GM23338 (cell line): ENCODE data around the gene RBL2. TPM values are rescaled to one million over a fixed set of nuclear protein-coding genes. Genes with fewer than 3 reads are reported as not detected.

ENCODE experiments used
- ATAC-seq: fragments of 200-7000 bp; cut with Tn5 transposase; 3 replicates; pipeline ENCODE4 v1.9.1; 2020
- DNase-seq: peaks from one replicate; pipeline ENCODE4 v3.0.0-alpha.2; 2015; ENCODE audit warnings: low spot score
- H2AFZ ChIP-seq: fragments of 200-600 bp; sonication (generic); 2 replicates; pipeline ENCODE4 v1.8.0; 2016; ENCODE audit warnings: antibody characterized with exemption, mild to moderate bottlenecking, moderate library complexity
- H3F3A ChIP-seq: fragments of 200-600 bp; sonication (generic); replicated peaks from 2 replicates; pipeline ENCODE4 v1.8.0; 2017; ENCODE audit warnings: antibody characterized with exemption, mixed run types, low read depth
- H3K27ac ChIP-seq: fragments of 200-600 bp; sonication (generic); 2 replicates; pipeline ENCODE4 v1.6.1; 2016; ENCODE audit warnings: low read depth
- H3K27me3 ChIP-seq: fragments of 200-600 bp; sonication (generic); 2 replicates; pipeline ENCODE4 v1.8.0; 2016; ENCODE audit warnings: mild to moderate bottlenecking, mixed run types, moderate library complexity; ENCODE audit not compliant: insufficient read depth
- H3K36me3 ChIP-seq: fragments of 200-600 bp; sonication (generic); 2 replicates; pipeline ENCODE4 v1.8.0; 2016; ENCODE audit warnings: mild to moderate bottlenecking; ENCODE audit not compliant: insufficient read depth
- H3K4me1 ChIP-seq: fragments of 200-600 bp; sonication (generic); 2 replicates; pipeline ENCODE4 v1.8.0; 2016; ENCODE audit warnings: mild to moderate bottlenecking, moderate library complexity; ENCODE audit not compliant: insufficient read depth
- H3K4me2 ChIP-seq: fragments of 200-600 bp; sonication (generic); 2 replicates; pipeline ENCODE4 v1.7.1; 2017; ENCODE audit warnings: mixed run types
- H3K4me3 ChIP-seq: fragments of 200-600 bp; sonication (generic); 2 replicates; pipeline ENCODE4 v1.6.1; 2016; ENCODE audit warnings: mixed run types
- H3K79me2 ChIP-seq: fragments of 200-600 bp; sonication (generic); replicated peaks from 2 replicates; pipeline ENCODE4 v1.8.0; 2017; ENCODE audit warnings: mild to moderate bottlenecking; ENCODE audit not compliant: insufficient read depth
- H3K9me2 ChIP-seq: fragments of 200-600 bp; sonication (generic); 2 replicates; pipeline ENCODE4 v1.8.0; 2017; ENCODE audit not compliant: insufficient read depth
- H4K20me1 ChIP-seq: fragments of 200-600 bp; sonication (generic); replicated peaks from 2 replicates; pipeline ENCODE4 v1.8.0; 2017; ENCODE audit warnings: mild to moderate bottlenecking; ENCODE audit not compliant: insufficient read depth
- H3K27ac Mint-ChIP-seq: 2 replicates; pipeline ENCODE4 v1.8.0; 2020; ENCODE audit warnings: inconsistent platforms, mild to moderate bottlenecking, moderate library complexity, mixed read lengths
- H3K27me3 Mint-ChIP-seq: 3 replicates; pipeline ENCODE4 v1.8.0; 2022; ENCODE audit warnings: low read depth, mild to moderate bottlenecking, moderate library complexity, mixed read lengths, inconsistent platforms; ENCODE audit not compliant: insufficient read depth, poor library complexity
- H3K36me3 Mint-ChIP-seq: 3 replicates; pipeline ENCODE4 v1.8.0; 2021; ENCODE audit warnings: low read depth, mild to moderate bottlenecking, inconsistent platforms, moderate library complexity, mixed read lengths
- H3K4me1 Mint-ChIP-seq: 3 replicates; pipeline ENCODE4 v1.8.0; 2020; ENCODE audit warnings: mild to moderate bottlenecking, inconsistent platforms, mixed read lengths
- H3K4me3 Mint-ChIP-seq: 3 replicates; pipeline ENCODE4 v1.8.0; 2021; ENCODE audit warnings: moderate library complexity, mild to moderate bottlenecking, inconsistent platforms, mixed read lengths
- H3K9me3 Mint-ChIP-seq: 3 replicates; pipeline ENCODE4 v1.8.0; 2020; ENCODE audit warnings: moderate library complexity, mild to moderate bottlenecking, inconsistent platforms, mixed read lengths
- CREB1 ChIP-seq: fragments of 250-450 bp; sonication (Bioruptor Pico); IDR thresholded peaks from 2 replicates; pipeline ENCODE4 v1.5.0; 2020; ENCODE audit warnings: low read depth, mild to moderate bottlenecking, moderate library complexity
- EZH2 ChIP-seq: fragments of 200-600 bp; sonication (generic); IDR thresholded peaks from one replicate; pipeline ENCODE4 v1.8.0; 2017; ENCODE audit warnings: antibody characterized with exemption, mild to moderate bottlenecking, low read depth; ENCODE audit not compliant: unreplicated experiment
- EZH2phosphoT487 ChIP-seq: fragments of 200-600 bp; sonication (generic); IDR thresholded peaks from one replicate; pipeline ENCODE4 v1.8.1; 2018; ENCODE audit warnings: antibody characterized with exemption; ENCODE audit not compliant: unreplicated experiment
- NANOG ChIP-seq: IDR thresholded peaks from 2 replicates; pipeline ENCODE4 v1.6.1; 2016; ENCODE audit warnings: antibody characterized with exemption, borderline replicate concordance
- POLR2AphosphoS5 ChIP-seq: IDR thresholded peaks from 2 replicates; pipeline ENCODE4 v1.6.1; 2016; ENCODE audit warnings: antibody characterized with exemption, low read depth
- REST ChIP-seq: IDR thresholded peaks from one replicate; pipeline ENCODE4 v1.6.1; 2018; ENCODE audit warnings: antibody characterized with exemption; ENCODE audit not compliant: unreplicated experiment
- STAT1 ChIP-seq: IDR thresholded peaks from one replicate; pipeline ENCODE4 v1.6.1; 2016; ENCODE audit warnings: antibody characterized with exemption; ENCODE audit not compliant: unreplicated experiment
- ZNF331 ChIP-seq: fragments of 250-450 bp; sonication (Bioruptor Pico); IDR thresholded peaks from 2 replicates; pipeline ENCODE4 v1.5.0; 2020; ENCODE audit warnings: low read depth, mild to moderate bottlenecking, moderate library complexity
- ZNF462 ChIP-seq: fragments of 250-450 bp; sonication (Bioruptor Pico); IDR thresholded peaks from 2 replicates; pipeline ENCODE4 v1.5.0; 2020; ENCODE audit warnings: mild to moderate bottlenecking, moderate library complexity
- polyA plus RNA-seq: library from polyadenylated mRNA; unstranded; fragments of >200 nt; fragmentation: Nextera tagmentation; extraction: Ambion mirVana; gene quantifications from 2 replicates; pipeline ENCODE4 v1.2.1, GENCODE V29; 2016
- total RNA-seq: library from RNA; depleted of rRNA; stranded (reverse); fragments of >200 nt; shearing (Covaris generic); gene quantifications from 2 replicates; pipeline ENCODE4 v1.2.3, GENCODE V29; 2014

The RBL2 gene
- total and polyA plus RNA-seq, 2 experiments from 2014 or later, result 15.4 to 43.3 TPM

GRCh38 chr16:53458635-53459034 is 24.4 kb downstream of the RBL2 start:
- no peak overlapping the region for H3K4me2 ChIP-seq
- Mint-ChIP-seq H3K9me3 (no peaks in the 10 kb centered on the region), H3K36me3 (peaks cover 56% of the 10 kb centered on the region), H3K4me1 (peaks cover 3% of the 10 kb centered on the region; the same call in 2 of the 3 replicates), H3K4me3 (no peak overlapping the region), H3K27ac (no peak overlapping the region), H3K27me3 (peaks cover 6% of the 10 kb centered on the region)
- TF ChIP-seq EZH2 (no peak), ZNF462 (CRISPR knock-in tag) (no peak), ZNF331 (no peak), CREB1 (CRISPR knock-in tag) (no peak), STAT1 (no peak)
- H3K36me3 ChIP-seq, result peaks cover 44% of the 10 kb centered on the region
- H3K27me3 ChIP-seq, result no peaks in the 10 kb centered on the region
- H3K4me3 ChIP-seq, result no peak overlapping the region
- no peaks in the 10 kb centered on the region for H3K79me2 ChIP-seq
- no peak overlapping the region for H3K27ac ChIP-seq
- no peaks in the 10 kb centered on the region for H3K4me1 ChIP-seq
- no peaks in the 10 kb centered on the region for H3F3A ChIP-seq
- no peaks in the 10 kb centered on the region for H4K20me1 ChIP-seq
- ATAC-seq (no peak), DNase-seq (no peak)
- H2AFZ ChIP-seq, result no peak overlapping the region
- no peaks in the 10 kb centered on the region for H3K9me2 ChIP-seq

- H3K9me2 ChIP-seq, result no peaks in the 10 kb centered on the region
- no peak overlapping the region for H3K4me3 Mint-ChIP-seq
- peaks cover 2% of the 10 kb centered on the region for H3K27me3 Mint-ChIP-seq
- ATAC-seq (no peak), DNase-seq (no peak)
- H3K36me3 Mint-ChIP-seq, result peaks cover 38% of the 10 kb centered on the region; the same call in 2 of the 3 replicates
- H2AFZ ChIP-seq, result no peak overlapping the region
- H3K4me2 ChIP-seq, result no peak overlapping the region
- H3K36me3 ChIP-seq, result peaks cover 35% of the 10 kb centered on the region; the same call in 1 of the 2 replicates
- no peaks in the 10 kb centered on the region for H3K79me2 ChIP-seq
- no peaks in the 10 kb centered on the region for H3F3A ChIP-seq
- no peak overlapping the region; the same call in 1 of the 2 replicates for H3K27ac Mint-ChIP-seq
- H3K9me3 Mint-ChIP-seq, result no peaks in the 10 kb centered on the region
- H4K20me1 ChIP-seq, result 0 out of 2 replicates have a peak, but pooled peaks cover 5% of the 10 kb centered on the region
- H3K27ac ChIP-seq, result no peak overlapping the region
- no peaks in the 10 kb centered on the region for H3K4me1 ChIP-seq
- no peaks in the 10 kb centered on the region for H3K4me1 Mint-ChIP-seq
- H3K27me3 ChIP-seq, result no peaks in the 10 kb centered on the region
- no peak overlapping the region for H3K4me3 ChIP-seq
- no peak for TF ChIP-seq EZH2
- no peak for TF ChIP-seq STAT1
- no peak for TF ChIP-seq POLR2AphosphoS5
- TF ChIP-seq EZH2phosphoT487, result no peak
- no peak for TF ChIP-seq REST
- TF ChIP-seq NANOG, result no peak
Observed at GRCh38 chr16:53465606-53466280, 31.5 kb downstream of the RBL2 start.
